Activated effector memory CD4-positive, alpha-beta T cell treated with Interleukin-2 at 50 U/mL for 16 hours (primary cell): ENCODE results near the gene PYGB.

ENCODE experiments used
- DNase-seq: peaks from one replicate; pipeline ENCODE4 v3.0.0-alpha.2; 2020

PYGB gene

DNA sequence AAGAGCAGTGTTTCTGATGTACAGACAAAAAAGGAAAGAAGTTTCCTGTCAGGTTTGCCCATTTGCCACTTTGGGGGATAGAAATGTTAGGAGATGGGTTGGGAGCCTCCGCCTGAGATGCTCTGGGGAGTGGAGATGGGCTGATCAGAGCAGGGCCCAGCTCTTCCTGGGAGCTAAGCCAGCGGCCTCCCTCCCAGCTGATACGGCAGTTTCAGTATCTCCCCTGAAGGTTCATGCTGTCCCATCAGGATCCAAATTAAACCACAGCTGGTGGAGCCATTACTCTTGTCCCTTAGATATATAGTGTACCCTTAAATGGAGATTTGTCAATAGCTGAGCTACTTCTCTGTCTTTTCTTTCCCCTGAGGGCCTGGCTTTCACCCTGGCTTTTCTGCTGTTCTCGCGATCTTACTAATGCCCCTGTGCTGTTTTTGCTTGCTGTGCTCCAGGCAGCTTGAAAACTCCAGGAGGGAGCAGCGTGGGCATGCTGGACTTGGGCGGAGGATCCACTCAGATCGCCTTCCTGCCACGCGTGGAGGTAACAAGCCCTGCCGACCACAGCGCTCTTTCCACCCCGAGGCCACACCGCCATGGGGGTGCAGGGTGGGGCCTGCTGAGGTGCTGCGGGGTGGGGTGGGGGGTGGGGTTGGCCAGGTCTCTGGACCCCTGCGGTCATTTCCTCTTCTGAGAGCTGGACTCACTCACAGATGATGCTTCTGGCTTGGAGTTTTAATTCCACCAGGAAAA lies 31.5 kb upstream of the PYGB start:
- DNase-seq: no peak

DNA sequence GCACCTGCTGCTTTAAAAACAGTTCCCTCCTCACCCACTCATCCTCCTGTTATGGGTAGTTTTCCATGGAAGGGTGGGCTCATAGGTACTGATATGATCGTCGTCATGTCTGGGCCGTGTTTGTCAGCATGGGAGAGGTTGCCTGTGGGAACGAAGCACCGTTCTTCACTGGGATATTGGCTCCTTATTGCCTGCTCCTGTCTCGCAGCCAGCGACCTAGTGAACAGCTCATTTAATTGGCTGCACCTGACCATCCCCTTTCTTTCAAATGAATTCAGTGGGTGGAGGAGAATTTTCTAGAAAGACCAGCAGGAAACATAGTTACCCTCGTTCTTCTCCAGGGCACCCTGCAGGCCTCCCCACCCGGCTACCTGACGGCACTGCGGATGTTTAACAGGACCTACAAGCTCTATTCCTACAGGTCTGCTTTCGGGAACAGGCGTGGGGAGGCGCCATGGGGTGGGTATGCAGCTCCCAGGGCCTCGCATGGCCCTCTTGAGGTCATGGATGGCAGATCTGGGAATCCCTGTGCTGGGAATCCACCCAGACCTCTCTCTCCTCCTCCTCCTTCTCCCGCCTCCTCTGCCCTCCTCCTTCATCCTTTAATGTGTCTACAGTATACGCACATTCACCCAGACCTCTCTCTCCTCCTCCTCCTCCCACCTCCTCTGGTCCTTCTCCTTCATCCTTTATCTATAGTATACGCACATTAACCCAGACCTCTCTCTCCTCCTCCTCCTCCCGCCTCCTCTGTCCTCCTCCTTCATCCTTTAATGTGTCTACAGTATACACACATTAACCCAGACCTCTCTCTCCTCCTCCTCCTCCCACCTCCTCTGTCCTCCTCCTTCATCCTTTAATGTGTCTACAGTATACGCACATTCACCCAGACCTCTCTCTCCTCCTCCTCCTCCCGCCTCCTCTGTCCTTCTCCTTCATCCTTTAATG lies 30.4 kb upstream of the PYGB start:
- no peak for DNase-seq

DNA sequence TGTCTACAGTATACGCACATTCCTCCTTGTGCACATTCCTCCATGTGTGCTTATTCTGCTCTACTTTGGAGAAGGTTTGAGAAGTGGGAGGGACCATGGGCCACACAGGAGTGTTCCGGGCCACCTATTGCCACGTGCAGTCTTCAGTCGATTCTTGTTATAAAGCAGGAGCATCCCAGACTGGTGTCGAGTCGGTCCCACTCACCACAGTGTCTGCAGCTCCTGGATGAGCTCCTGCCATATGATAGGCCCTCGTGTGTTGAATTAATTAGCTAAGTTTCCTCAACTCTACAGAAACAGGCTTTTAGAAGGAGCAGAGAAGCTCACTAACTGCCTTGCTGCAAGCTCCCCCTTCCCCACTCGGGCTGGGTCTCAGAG lies 29.8 kb upstream of the PYGB start:
- no peak for DNase-seq

DNA sequence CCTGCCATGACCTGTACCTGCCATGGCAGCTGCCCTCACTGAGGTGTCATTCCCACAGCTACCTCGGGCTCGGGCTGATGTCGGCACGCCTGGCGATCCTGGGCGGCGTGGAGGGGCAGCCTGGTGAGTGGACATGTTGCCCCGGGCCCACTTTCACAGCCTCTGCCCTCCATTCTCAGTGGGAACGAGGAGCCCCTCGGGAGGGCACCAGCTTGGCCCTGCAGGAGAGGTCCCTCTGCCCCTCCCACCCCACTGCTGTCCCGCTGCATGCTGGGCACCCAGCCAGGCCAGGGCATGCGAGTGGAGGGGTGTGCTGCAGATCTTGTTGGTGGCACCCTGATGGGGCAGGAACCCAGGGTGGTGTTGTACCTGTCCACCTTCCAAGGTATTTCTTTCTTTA lies 29.4 kb upstream of the PYGB start:
- DNase-seq: no peak

DNA sequence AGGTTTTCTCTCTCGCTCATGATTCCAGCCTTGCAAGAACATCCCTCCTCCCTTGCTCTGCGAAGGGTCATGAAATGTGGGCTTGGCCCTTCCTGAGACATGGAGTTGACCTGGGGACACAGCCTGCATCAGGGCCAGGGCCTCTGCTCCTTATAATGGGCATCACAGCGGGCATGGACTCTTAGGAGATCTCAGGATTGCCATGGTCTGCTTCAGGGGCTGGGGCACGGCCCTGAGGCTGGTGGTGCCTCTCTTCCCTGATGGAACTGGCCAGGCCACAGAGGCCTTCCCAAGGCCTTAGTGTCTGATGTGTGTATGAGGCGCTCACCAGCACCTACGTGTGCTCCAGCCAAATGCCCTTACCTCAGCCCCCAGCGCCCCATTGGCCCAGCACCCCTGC lies 28.5 kb upstream of the PYGB start:
- no peak for DNase-seq

DNA sequence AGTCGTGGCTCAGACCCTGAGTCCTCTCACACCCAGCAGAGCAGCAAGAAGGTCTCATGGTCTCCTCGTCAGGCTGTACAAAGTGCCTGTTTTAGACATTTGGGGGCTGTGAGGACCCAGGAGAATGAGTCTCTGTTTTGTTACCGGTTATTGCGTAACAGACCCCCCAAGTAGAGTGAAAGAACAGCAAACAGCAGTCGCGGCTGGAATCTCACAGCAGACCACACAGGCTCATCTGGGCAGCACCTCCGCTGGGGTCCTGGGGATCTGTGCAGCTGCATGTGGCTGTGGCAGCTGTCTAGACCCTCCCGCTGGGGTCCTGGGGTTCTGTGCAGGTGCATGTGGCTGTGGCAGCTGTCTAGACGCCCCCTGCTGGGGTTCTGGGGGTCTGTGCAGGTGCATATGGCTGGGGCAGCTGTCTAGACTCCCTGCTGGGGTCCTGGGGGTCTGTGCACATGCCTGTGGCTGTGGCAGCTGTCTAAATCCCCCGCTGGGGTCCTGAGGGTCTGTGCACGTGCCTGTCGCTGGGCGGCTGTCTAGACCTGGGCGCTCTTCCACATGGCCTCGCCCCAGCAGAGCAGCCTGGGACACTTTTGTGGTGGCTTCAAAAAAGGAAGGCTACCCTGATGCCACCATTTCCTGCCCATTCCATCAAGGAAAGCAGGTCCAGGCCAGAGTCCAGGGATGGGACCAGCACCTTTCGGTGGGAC lies 27.7 kb upstream of the PYGB start:
- no peak for DNase-seq

DNA sequence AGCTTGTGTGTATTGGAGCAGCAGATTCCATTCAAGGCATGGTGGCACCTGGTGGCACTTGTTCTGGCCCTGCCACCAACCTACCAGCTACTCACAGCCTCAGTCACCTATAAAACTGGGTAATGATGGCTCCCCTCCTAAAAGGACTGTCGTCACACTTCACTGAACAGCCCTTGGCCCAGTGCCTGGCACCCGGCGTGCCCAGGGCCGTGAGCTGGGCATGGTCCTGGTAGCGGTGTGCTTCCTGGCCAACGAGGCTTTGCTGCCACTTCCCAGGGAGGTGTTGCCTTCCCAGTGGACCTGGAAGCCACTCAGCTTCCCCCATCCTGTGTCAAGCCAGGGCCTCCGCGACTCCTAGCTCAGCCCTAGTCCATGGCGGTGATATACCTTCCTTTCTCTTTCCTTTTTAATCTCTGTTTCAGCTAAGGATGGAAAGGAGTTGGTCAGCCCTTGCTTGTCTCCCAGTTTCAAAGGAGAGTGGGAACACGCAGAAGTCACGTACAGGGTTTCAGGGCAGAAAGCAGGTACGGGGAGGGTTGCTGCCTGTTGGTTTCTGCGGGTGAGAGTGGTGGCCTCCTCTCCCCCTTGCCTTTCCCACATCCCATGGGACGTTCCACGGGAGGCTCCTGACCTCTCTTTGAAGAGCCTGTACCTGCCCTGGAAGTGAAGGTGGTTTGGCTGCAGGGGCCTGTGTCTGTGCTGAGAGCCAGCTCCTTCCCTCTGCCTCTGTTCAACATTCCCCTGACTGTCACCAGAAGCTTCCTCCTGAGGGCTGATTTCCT lies 26.9 kb upstream of the PYGB start:
- DNase-seq: no peak

DNA sequence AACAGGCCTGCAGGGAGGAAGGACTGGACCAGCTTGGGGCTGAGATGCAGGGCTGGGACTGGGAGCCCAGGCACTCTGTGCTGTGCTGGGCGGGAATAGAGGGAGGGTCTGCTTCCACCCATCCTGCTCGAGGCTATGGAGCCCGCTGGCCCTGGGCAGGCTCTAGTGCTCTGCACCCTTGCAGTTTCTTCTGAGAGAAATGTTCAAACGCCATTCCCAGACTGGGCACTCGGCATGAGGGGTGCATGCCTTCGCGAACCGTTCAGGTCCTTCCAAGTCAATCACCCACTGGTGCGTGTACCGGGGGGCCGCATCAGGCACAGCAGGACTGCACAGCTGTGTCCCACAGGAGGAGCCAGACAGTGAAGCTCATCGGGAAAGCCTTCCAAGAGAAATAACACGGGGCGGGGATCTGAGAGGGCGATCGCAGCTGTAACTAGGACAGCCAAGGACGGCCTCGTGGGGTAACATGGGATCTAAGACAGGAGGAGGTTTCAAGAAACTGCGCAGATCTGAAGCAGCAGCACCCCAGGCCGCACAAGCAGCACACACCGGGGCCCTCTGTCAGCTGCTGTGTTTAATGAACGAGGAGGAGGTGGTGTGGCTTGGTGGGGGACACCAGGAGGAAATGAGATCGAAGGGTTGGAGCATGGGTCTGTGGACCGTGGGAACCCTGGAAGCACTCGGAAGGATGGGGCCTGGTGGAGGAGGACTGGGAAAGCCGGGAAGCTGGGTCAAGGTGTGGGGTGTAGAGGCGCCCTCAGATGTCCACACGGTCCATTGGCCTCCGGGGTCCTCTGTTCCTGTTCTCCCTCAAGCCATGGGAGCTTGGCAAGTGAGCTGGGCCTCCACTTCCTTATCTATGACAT lies 26.1 kb upstream of the PYGB start:
- no peak for DNase-seq

DNA sequence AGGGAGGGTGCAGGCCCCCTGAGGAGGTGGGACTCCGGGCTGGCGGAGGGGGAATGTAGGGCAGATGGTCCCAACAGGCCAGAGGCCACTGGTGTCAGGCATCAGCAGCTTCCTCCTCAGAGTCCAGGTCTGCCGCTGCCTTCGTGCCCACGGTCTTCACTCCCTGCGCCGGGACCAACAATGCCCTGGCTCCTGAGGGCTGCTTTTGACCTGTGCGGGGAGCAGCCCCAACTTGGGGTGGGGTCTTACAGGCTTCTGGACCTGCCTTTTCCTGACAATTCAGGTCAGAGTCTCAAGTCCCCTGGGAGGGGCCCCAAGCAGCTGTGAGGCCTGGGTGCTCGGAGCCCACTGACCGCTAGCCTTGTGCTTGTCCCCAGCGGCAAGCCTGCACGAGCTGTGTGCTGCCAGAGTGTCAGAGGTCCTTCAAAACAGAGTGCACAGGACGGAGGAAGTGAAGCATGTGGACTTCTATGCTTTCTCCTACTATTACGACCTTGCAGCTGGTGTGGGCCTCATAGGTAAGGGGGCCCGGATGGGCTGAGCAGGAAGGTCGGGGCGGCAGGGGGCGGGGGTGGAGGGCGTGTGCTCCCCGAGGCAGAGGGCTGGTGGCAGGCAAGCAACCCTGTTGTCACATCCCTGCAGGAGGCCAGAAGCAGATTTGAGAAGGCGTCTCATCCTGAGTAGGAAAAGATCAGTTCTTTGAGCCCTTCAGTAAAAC lies 25.3 kb upstream of the PYGB start:
- no peak for DNase-seq

DNA sequence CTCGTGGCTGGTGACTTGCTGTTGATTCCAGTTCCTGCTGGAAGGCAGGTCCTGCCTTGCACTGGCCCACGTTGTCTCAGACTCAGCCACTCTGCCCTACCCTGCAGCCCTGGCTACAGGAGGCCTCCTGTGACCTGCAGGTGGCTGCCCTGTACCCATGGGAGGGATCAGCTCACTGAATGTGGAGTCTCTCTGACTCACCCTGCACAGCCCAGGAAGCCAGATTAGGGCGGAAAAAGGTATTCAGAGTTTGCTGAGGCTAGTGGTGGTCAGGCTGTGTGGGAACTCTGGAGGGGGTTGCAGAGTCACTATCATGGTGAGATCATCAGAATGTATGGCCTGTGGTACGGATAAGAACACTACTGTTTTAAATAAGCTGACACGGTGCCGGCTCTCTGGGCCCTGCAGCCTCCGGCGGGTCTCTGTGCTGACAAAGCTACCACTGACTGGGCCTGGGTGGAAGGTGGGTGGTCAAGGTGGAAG lies 24.7 kb upstream of the PYGB start:
- DNase-seq: no peak

DNA sequence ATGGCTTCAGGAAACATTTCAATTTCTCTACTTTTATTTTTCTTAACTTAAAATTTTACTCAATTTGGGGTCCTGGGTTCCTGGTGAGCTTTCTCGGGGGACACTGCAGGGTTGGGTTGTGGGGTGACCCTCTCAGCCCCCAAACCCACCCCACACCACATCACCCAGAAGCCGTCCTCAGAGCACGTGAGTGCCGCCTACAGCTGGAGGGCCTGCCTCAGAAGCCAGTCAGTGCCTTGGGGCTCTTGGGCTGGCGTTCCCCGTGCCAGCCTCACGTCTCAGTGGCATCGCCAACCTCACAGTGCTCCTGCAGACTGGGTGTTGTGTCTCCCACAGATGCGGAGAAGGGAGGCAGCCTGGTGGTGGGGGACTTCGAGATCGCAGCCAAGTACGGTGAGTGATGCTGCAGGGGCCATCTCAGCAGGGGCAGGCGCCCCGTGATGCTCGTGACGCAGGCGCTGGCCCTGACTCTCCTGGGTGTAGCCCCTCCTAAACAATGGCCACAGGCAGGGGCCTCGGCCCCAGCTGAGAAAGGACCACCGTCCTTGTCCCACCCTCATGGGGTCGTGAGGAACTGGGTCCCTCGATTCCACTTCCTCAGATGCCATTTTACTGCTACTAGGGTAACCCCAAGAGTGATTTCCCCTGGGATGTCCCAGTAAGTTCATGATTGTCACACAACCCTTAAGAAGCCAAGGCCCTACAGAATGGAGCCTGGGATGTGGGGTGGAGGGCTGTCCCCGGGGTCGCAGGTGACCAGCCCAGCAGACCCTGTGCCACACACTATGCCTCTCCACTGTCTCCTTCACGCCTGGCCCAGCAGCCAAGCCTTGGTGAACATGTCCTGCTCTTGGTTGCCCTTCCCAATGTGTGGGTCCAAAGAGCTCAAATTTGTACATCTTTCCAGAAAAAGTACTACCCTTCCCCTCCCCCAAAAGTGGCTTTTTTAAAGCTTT lies 23.8 kb upstream of the PYGB start:
- DNase-seq: no peak

DNA sequence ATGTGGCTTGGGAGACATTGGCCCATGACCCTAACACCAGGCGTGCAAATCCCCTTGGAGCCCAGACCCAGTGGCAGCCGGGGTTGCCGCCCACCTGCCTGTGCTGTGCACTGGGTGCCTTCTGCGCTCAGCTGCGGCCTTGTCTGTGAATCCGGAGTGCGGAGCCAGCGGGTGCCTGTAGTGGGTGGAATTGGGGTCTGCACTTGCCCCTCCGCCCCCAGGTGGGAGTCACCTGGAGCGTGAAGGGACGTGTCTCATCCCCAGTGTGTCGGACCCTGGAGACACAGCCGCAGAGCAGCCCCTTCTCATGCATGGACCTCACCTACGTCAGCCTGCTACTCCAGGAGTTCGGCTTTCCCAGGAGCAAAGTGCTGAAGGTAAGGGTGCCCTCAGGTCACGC lies 22.9 kb upstream of the PYGB start:
- no peak for DNase-seq

DNA sequence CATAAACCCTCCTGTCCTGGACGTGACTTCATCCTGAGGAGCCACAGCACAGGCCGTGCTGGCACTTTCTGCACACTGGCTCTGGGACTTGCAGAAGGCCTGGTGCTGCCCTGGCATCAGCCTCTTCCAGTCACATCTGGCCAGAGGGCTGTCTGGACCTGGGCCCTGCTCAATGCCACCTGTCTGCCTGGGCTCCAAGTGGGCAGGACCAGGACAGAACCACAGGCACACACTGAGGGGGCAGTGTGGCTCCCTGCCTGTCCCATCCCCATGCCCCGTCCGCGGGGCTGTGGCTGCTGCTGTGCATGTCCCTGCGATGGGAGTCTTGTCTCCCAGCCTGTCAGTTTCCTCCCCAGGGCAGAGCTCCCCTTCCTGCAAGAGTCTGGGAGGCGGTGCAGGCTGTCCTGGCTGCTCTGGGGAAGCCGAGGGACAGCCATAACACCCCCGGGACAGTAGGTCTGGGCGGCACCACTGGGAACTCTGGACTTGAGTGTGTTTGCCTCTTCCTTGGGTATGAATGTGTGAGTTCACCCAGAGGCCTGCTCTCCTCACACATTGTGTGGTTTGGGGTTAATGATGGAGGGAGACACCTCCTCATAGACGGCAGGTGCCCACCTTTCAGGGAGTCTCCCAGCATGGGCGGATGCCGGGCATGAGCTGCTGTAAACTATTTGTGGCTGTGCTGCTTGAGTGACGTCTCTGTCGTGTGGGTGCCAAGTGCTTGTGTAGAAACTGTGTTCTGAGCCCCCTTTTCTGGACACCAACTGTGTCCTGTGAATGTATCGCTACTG lies 22.0 kb upstream of the PYGB start:
- DNase-seq: no peak

DNA sequence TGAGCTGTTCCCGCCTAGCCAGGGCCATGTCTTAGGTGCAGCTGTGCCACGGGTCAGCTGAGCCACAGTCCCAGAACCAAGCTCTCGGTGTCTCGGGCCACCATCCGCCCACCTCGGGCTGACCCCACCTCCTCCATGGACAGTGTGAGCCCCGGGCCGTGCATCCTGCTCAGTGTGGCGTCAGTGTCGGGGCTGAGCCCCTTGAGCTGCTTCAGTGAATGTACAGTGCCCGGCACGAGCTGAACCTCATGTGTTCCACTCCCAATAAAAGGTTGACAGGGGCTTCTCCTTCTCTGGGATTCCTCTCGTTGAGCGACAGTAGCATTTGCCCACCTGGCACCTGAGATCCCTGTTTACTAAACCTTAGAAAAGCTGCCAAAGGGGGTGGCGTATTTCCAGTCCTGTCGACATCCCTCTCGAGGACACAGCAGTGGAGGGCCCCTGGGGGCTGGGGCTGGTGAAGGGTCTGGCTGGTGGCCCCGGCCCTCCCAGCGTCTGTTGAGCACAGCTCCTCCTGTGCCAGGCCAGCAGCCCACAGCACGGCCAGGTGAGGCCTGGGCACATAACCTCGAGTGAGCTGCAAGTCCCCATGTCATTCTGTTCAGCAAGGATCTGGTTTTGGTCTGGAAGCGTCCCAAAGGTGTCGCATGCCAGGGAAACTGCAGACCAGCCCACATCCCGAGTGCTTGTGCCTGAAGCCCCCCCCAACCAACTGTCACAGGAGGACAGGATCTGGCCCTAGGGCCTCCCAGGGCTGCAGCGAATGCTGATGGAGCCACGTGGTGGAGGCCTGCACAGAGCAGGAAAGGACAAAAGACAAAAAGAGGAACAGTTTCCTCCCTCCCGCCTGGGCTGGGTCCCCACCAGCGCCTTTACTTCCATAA lies 21.2 kb upstream of the PYGB start:
- no peak for DNase-seq

DNA sequence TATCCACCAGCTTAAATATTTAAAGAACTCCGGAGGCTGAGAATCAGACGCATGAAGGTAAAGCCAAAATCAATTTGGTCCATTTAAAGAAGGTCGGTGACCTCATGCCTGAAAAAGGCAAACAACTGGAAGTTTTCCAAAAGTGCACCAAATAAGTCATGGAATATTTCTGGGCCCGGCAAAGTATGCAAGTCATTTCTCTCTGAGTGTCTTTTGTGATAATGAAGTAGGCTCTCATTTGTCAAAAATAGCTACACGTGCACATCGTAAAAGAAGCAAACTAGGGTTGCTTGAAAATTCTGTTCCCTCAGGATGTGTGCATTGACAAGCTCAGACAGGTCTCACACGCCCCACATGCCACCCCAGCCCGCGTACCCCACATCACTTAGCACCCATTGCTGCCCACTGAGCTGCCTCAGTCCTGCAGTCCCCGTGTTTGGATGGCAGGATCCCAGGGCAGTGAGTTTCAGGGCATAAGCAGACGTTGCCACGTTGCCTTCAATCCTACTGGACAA lies 20.5 kb upstream of the PYGB start:
- DNase-seq: no peak

DNA sequence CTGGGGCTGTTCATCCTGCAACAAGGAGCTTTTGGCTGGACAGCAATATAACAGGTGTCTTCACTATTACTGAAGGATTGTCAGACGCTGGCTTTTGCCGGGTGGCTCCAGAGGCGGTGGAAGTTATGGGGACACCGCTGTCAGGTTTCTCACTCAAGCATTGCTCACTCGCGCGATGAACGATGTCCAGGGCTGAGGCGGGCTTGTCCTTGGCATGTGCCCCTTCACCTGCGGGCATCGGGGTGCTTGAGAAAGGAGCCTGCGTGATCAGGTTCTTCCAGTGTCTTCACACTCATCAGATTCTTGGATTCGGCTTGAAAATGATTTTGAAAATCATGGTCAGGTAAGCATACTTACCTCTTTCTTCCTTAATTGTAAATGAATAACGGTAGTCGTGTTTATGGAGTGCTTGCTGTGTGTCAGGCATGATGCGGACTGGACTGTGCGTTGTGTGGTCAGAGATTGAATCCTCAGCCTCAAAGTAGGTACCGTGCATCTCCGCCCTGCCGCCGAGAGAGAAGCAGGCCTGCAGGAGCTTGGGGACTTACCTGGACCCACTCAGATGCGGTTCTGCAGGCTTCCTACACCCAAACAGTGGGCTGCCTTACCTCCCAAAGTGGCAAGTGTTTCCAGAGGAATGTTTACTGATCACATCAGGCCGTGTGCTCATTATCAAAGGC lies 18.3 kb upstream of the PYGB start:
- no peak for DNase-seq
